Spleen (tissue), 11 donors: Measurements from ENCODE around the gene MTA2. TPM values are rescaled to one million over a fixed set of nuclear protein-coding genes. Genes with fewer than 3 reads are reported as not detected.
"Not testable (repeated sequence)": the region's sequence is repeated elsewhere in the genome, so short reads cannot be mapped to it uniquely, and the experiment has no call there.

Experiments
- DNase-seq: peaks from one replicate; pipeline ENCODE4 v3.0.0-alpha.2; 2020
- H3K27ac ChIP-seq, 8 donors: fragments of 200-600 bp; sonication (generic) in 7 of 8; 1 replicate in 4 of 8; 2 replicates in 4 of 8; pipeline versions ENCODE4 v1.5.0 to v1.8.0; 2016 to 2021; ENCODE audit warnings: inconsistent platforms in 4 of 8, mild to moderate bottlenecking in 4 of 8, moderate library complexity in 1 of 8
- H3K27me3 ChIP-seq, 7 donors: fragments of 200-600 bp; sonication (generic) in 6 of 7; replicated peaks in 1 of 7; 1 replicate in 4 of 7; 2 replicates in 3 of 7; pipeline versions ENCODE4 v1.5.0 to v1.8.0; 2016 to 2021; ENCODE audit warnings: inconsistent platforms in 3 of 7, mild to moderate bottlenecking in 1 of 7
- H3K36me3 ChIP-seq, 6 donors: fragments of 200-600 bp; sonication (generic) in 5 of 6; 1 replicate in 4 of 6; 2 replicates in 2 of 6; pipeline versions ENCODE4 v1.5.0 to v1.8.0; 2016 to 2021; ENCODE audit warnings: inconsistent platforms in 2 of 6
- H3K4me1 ChIP-seq, 6 donors: fragments of 200-600 bp; sonication (generic) in 5 of 6; 1 replicate in 3 of 6; 2 replicates in 3 of 6; pipeline versions ENCODE4 v1.5.0 to v1.8.0; 2016 to 2021; ENCODE audit warnings: inconsistent platforms in 3 of 6
- H3K4me3 ChIP-seq, 8 donors: fragments of 200-600 bp; sonication (generic) in 7 of 8; 1 replicate in 4 of 8; 2 replicates in 4 of 8; pipeline versions ENCODE4 v1.5.0 to v1.8.0; 2016 to 2021; ENCODE audit warnings: inconsistent platforms in 4 of 8, mild to moderate bottlenecking in 4 of 8, moderate library complexity in 2 of 8
- H3K9me3 ChIP-seq, 8 donors: fragments of 200-600 bp; sonication (generic) in 7 of 8; 1 replicate in 4 of 8; 2 replicates in 4 of 8; pipeline versions ENCODE4 v1.5.0 to v1.8.0; 2016 to 2021; ENCODE audit warnings: inconsistent platforms in 4 of 8
- POLR2A ChIP-seq, 3 donors: fragments of 450-650 bp; IDR thresholded peaks; one replicate each; pipeline ENCODE4 v1.5.1; 2017; ENCODE audit warnings: antibody characterized with exemption in 3 of 3, mild to moderate bottlenecking in 1 of 3
- POLR2AphosphoS5 ChIP-seq, 3 donors: sonication (generic); formaldehyde crosslinking; IDR thresholded peaks; one replicate each; pipeline ENCODE4 v1.5.1; 2017; ENCODE audit warnings: antibody characterized with exemption in 3 of 3
- WGBS, 5 donors: extraction: QIAGEN DNeasy Blood & Tissue Kit in 3 of 5; methylation state at CpG; one replicate each; pipeline versions ENCODE4 v1.1.5 to v1.1.7; 2013 to 2018; 5-methylcytosine and 5-hydroxymethylcytosine counted together
- intact Hi-C: fragments of 100-400 bp; cut with DNase I; formaldehyde crosslinking; loops from one replicate; pipeline ENCODE4 v1.15.0; 2023; ENCODE audit warnings: low total_unique reads
- polyA plus RNA-seq, 3 donors: library from polyadenylated mRNA; stranded (reverse); fragments of 200-250 nt; gene quantifications; one replicate each; pipeline ENCODE4 v1.2.1, GENCODE V29; 2013
- total RNA-seq, 7 donors: library from RNA; depleted of rRNA in 3 of 7; stranded (reverse); fragments of >200 nt in 3 of 7; fragmentation: NEBNext Ultra II Directional in 4 of 7; extraction: Animal tissue kit (Norgen Biotek cat#: 25700) in 4 of 7; gene quantifications; one replicate each; pipeline versions ENCODE4 v1.1.0 to v1.2.1, GENCODE V29; 2016 to 2021
- TF ChIP-seq, protein P1 (sequence below), 11 experiments: fragments of 200-600 bp in 7 of 11; fragments of 450-650 bp in 4 of 11; sonication (generic) in 4 of 11; IDR thresholded peaks in 8 of 11; conservative IDR thresholded peaks in 3 of 11; 1 replicate in 7 of 11; 2 replicates in 4 of 11; pipeline versions ENCODE4 v1.4.0 to v1.8.0; 2016 to 2021; ENCODE audit warnings: antibody characterized with exemption in 11 of 11, inconsistent platforms in 4 of 11, mild to moderate bottlenecking in 1 of 11
- donor health status: healthy with polysubstance abuse.
- donor health status: DM: no; HTN: no; CAD: no; lungs with moderate emphysema.
- donor health status: DM: no; HTN: no; CAD: no.
- donor health status: Bipolar disorder and iron deficiency.
- donor health status: healthy.
- donor health status: DM: no; HTN: no; CAD: no.
- donor health status: DM: yes; HTN: yes; CAD: no.

Gene MTA2
- total and polyA plus RNA-seq, 10 donors, result 55.3 to 154 (median 111) TPM

DNA sequence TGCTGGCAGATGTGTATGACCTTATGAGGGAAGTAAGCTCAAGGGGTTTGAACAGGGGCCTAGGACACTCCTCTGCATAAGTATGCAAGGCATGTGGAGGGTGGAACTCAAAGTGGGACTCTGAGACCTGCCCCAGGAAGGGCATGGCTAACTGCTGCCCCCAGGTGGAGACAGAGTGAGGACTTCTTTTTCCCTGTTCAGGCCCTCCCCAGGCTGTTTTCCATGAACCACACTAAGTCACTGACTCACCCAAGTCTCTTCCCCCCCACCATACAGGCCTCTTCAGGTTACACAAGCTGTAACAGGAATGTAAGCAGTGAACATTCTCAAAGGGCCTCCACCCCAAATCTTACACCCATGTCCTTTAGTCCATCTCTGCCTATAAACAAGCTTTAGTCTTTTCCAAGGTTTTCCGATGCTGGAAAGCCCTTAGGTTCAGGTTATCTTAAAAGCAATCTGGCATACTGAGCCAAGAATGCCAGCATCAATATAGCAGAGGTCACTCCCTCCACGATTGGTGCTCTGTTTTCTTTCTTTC is 41.0 kb downstream of the MTA2 start:
- Histone ChIP-seq H3K4me3 (no peak overlapping the region), H3K36me3 (peaks cover 0 to 85% (median 69%) of the 10 kb centered on the region in 6 donors), H3K4me1 (peaks cover 31 to 81% (median 45%) of the 10 kb centered on the region in 6 donors), H3K27me3 (no peaks in the 10 kb centered on the region), H3K27ac (peak overlapping the region in 6 of 8 donors; percentile 24 to 95 (median 32)), H3K9me3 (no peaks in the 10 kb centered on the region)
- intact Hi-C loops, result loop anchor here (5.0 kb wide), 1 partner anchor 138 kb away; no protein-coding TSS in a partner anchor
- TF ChIP-seq POLR2A (IDR thresholded peaks at IDR 0.05) (no peak), POLR2AphosphoS5 (IDR thresholded peaks at IDR 0.05) (peak in 1 of 3 donors; percentile 42)
- TF ChIP-seq, protein P1, sequence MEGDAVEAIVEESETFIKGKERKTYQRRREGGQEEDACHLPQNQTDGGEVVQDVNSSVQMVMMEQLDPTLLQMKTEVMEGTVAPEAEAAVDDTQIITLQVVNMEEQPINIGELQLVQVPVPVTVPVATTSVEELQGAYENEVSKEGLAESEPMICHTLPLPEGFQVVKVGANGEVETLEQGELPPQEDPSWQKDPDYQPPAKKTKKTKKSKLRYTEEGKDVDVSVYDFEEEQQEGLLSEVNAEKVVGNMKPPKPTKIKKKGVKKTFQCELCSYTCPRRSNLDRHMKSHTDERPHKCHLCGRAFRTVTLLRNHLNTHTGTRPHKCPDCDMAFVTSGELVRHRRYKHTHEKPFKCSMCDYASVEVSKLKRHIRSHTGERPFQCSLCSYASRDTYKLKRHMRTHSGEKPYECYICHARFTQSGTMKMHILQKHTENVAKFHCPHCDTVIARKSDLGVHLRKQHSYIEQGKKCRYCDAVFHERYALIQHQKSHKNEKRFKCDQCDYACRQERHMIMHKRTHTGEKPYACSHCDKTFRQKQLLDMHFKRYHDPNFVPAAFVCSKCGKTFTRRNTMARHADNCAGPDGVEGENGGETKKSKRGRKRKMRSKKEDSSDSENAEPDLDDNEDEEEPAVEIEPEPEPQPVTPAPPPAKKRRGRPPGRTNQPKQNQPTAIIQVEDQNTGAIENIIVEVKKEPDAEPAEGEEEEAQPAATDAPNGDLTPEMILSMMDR (IDR thresholded peaks at IDR 0.05 in 8 of 11, conservative IDR thresholded peaks at IDR 0.05 in 3 of 11), result peak in 10 of 11 experiments; percentile 40 to 83 (median 69)
- 56 to 86% (median 72%) methylated on average over 2 of the region's 2 CpGs for WGBS, 5 donors
- peak; percentile 83 for DNase-seq

DNA sequence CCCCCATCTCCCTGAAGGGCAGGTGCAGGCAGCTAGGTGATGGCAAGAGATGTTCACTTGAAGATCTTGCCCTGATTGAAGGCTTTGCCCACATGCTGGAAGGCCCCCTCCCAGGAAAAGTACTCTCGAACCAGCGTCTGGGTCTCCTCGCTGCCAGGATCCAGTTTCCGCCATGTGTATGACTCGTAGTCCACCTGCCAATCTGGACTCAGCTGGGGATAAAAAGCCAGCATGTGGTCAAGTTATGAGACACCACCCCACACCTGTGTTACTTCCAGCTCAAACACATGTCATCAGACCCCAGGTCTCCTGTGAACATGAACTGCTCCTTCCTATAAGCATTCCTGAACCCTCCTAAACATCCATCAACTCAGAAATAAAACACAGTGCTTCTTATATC is 42.0 kb downstream of the MTA2 start:
- WGBS, 5 donors, result 77 to 91% (median 86%) methylated on average over 5 of the region's 5 CpGs
- intact Hi-C loops, result loop anchor here (5.0 kb wide), 1 partner anchor 137 kb away; no protein-coding TSS in a partner anchor
- not testable (repeated sequence) for H3K27me3 ChIP-seq, H3K9me3 ChIP-seq, H3K4me3 ChIP-seq
- Histone ChIP-seq H3K4me1 (peaks cover 41 to 84% (median 52%) of the 10 kb centered on the region in 6 donors), H3K36me3 (peaks cover 0 to 75% (median 59%) of the 10 kb centered on the region in 6 donors), H3K27ac (peak overlapping the region in 5 of 8 donors; percentile 20 to 95 (median 84))
- peak; percentile 59 for DNase-seq

DNA sequence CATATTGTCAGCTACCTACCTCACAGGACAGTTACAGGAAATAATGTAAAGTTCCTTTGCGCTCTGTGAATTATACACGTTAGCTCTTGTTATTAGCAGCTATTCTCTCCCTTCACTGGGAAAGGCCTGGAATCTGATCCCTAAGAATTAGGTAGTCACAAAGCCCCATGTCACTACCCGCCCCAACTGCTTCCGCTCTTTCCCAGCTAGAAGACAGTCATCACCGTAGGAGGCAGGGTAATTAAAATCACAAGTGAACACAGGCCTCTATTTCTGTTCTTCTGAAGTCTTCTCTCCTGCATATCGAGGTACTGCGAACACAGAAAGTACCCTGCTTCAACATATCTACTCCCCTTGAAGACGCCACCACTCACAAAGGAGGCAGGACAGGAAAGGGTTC is 42.5 kb downstream of the MTA2 start:
- Histone ChIP-seq H3K4me3 (no peak overlapping the region), H3K4me1 (peaks cover 45 to 88% (median 57%) of the 10 kb centered on the region in 6 donors), H3K27me3 (no peaks in the 10 kb centered on the region), H3K9me3 (no peaks in the 10 kb centered on the region), H3K27ac (peak overlapping the region in 5 of 8 donors; percentile 20 to 95 (median 84)), H3K36me3 (peaks cover 0 to 71% (median 56%) of the 10 kb centered on the region in 6 donors)
- TF ChIP-seq POLR2AphosphoS5 (IDR thresholded peaks at IDR 0.05) (no peak), POLR2A (IDR thresholded peaks at IDR 0.05) (no peak)
- TF ChIP-seq, protein P1 (IDR thresholded peaks at IDR 0.05 in 8 of 11, conservative IDR thresholded peaks at IDR 0.05 in 3 of 11), result no peak
- DNase-seq, result peak; percentile 2
- intact Hi-C loops, result no loop called here
- whole genome bisulfite sequencing, 5 donors, result 79 to 84% (median 81%) methylated on average over 8 of the region's 8 CpGs

DNA sequence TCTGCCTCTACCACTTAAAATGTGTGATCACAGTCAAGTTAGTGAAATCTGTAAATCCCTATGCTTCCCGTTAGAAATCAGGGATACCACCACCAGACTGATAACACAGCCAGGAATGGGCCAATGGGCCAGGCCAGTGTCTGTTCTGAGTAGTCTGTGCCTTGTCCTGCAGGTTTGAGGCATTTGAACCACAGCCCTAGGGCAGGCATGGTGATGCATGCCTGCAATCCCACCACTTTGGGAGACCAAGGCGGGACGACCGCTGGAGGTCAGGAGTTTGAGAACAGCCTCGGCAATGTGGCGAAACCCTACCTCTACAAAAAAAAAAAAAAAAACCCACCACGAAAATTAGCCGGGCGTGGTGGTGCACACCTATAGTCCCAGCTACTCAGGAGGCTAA is 43.0 kb downstream of the MTA2 start:
- peak; percentile 71 for DNase-seq
- peak overlapping the region in 7 of 8 donors; percentile 29 to 95 (median 88) for H3K27ac ChIP-seq
- H3K9me3 ChIP-seq, result no peaks in the 10 kb centered on the region
- no peak overlapping the region for H3K4me3 ChIP-seq
- intact Hi-C loops, result no loop called here
- H3K4me1 ChIP-seq, result peaks cover 51 to 90% (median 62%) of the 10 kb centered on the region in 6 donors
- H3K36me3 ChIP-seq, result peaks cover 0 to 65% (median 51%) of the 10 kb centered on the region in 6 donors
- 83 to 94% (median 89%) methylated on average over 8 to 9 of the region's 9 CpGs for WGBS, 5 donors
- no peak for TF ChIP-seq POLR2AphosphoS5 (IDR thresholded peaks at IDR 0.05)
- TF ChIP-seq, protein P1 (IDR thresholded peaks at IDR 0.05 in 8 of 11, conservative IDR thresholded peaks at IDR 0.05 in 3 of 11), result no peak
- no peak for TF ChIP-seq POLR2A (IDR thresholded peaks at IDR 0.05)
- no peaks in the 10 kb centered on the region for H3K27me3 ChIP-seq
